GM21390 (cell line): Measurements from ENCODE around the gene KLRB1.
A peak's percentile ranks its signal among the peaks of the same experiment; 100 is the strongest.
"Not testable (repeated sequence)": the region's sequence is repeated elsewhere in the genome, so short reads cannot be mapped to it uniquely, and the experiment has no call there.

Experiments used
- ATAC-seq: cut with Tn5 transposase; IDR thresholded peaks from one replicate; pipeline ENCODE4 v1.9.1; 2021; ENCODE audit not compliant: unreplicated experiment

Gene KLRB1

DNA sequence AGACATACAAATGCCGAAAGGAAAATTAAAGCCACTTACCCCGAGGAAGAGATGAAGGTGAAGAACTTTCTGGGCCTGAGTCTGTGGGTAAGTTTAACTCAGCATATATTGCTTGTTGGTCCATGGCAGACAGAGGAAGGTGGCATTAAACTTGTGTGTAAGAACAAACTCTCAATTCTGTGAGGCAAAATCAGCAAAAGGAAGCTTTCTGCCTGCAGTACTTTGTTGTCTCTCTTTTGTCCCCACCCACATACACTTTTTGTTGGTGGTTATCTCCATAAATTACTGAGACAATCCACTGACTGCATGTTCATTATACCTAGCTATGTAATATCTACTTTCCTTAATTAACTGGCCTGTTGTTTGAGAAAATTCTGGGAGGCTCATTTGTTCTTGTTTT lies at the start of gene KLRB1:
KLRB1 (minus strand) TSS at position 201 of the 400 bp plus-strand sequence; CDS start at position 124, 77 bp downstream.
- ATAC-seq, result no peak

DNA sequence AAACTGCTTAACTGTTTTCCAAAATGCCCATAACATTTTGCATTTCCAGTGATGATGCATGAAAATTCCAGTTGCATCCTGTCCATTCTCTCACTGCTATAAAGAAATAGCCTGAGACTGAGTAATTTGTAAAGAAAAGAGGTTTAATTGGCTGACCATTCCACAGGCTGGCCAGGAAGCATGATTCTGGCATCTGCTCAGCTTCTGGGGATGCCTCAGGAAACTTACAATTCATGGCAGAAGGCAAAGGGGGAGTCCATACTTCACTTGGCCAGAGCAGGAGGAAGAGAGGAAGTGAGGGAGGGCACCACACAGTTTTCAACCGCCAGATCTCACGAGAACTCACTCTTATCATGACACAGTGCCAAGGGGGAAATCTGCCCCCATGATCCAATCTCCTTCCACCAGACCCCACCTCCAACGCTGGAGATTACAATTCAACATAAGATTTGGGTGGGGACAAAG lies 43.6 kb upstream of the KLRB1 start:
- no peak for ATAC-seq

DNA sequence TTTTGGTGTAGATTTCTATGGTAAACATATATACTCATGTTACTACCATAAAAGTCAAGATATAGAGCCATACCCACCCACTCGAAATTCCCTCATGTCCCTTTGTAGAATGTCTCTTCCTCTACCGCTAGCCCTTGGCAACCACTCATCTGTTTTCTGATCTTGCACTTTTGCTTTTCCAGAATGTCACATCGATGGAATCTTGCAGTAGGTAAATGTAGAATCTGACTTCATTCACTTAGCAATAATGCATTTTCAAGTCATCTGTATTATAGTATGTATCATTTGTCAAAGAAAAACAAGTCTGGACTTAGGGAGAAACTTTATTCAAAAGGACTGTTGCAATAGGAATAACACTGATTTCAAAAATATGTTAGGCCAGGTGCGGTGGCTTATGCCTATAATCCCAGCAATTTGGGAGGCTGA lies 42.4 kb upstream of the KLRB1 start:
- no peak for ATAC-seq

- ATAC-seq, result no peak
These were observed 41.8 kb upstream of the KLRB1 start for GRCh38 chr12:9649532-9649940.

DNA sequence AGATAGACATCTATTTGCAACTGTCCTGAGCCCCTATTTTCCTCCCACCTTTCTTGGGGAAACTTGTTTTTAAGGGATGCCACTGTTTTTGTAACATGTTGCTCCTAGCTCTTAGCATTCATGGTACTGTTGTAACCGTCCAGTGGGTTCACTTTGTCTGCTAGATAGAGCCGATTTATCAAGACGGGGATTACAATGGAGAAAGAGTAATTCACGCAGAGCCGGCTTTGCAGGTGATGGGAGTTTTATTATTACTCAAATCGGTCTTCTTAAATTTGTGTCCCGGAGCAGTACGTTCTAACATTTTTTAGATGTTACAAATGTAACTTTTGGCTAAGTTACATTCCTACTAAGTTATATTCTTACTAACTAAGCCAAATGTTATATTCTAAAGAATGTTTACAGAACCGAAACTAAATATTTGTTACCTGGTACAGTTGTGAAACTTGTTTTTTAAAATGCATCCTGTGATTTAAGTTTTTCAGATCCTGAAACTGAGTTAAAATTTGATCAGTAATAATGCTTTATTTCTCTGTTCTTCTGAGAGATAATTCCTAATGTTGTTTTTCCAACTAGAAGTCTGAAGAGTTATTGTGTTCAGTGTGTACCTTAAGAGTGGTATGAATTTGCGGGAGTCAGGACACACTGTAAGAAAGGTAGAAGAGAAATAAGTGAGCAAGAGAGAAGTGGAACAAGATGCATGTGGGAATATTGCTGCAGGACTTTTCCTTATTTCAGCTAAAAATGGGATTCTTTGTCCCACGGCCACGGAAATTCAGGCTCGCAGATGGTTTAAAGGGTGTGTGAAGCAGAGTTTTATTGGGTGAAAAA lies 41.2 kb upstream of the KLRB1 start:
- no peak for ATAC-seq

- ATAC-seq, result peak; percentile 70
These were observed 40.3 kb upstream of the KLRB1 start for GRCh38 chr12:9647825-9648700.

DNA sequence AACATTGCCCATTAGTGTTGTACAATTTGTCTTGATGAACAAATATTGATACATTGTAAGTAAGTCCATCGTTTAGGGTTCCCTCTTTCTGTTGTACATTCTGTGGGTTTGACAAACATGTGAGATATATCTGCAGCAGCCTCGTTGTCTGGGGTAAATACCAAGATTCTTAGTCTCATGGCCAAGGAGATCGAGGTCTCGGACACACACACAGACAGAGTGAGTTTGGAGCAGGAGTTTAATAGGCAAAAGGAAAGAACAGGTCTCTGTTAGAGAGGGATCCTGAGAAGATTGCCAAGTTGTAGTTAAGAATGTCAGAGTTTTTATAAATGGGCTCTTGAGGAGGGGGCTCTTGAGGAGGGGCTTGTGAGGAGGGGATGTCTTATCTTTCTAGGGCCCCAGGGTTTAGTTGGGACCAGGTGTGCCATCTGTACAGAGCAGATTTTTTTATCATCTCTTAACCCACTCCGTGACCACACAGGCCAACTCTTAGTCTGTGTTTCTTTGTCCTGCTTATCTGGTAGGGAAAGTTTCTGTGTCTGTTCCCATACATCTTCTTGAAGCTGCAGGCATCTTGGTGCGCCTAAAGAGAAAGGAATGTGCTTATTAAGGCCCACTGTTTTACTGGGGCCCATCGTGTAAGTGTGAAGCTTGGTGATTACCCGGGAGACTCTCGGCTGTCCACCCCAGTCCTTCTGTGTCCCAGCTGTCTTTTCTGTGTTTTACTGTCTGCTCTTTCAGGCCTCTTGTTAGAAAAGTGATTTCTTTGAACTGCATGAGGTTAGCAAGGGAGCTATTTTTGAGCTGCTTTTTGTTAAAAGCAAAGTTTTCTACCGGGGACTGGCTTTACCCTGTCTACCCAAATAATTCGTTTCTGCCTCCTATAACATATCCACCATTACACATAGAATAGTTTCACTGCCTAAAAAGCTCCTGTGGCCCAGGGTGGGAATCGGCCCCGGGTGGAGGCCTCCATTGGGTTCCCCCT lies 39.4 kb upstream of the KLRB1 start:
- no peak for ATAC-seq

DNA sequence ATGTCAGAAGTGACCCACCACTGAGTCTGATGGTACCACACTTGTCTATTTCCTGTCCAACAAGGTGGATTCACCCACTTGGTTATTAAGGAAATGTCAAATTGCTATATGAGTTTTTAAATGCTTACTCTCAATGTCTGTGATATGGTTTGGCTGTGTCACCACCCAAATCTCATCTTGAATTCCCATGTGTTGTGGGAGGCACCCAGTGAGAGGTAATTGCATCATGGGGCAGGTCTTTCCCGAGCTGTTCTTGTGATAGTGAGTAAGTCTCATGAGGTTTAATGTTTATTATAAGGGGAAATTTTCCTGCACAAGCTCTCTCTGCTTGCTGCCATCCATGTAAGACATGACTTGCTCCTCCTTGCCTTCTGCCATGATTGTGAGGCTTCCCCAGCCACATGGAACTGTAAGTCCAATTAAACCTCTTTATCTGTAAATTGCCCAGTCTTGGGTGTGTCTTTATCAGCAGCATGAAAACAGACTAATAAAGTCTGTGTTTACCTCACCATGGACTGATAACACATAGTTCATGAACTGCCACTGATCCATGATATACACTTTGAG lies 37.4 kb upstream of the KLRB1 start:
- ATAC-seq, result not testable (repeated sequence)

GRCh38 chr12:9643266-9643660 lies 35.5 kb upstream of the KLRB1 start:
- no peak for ATAC-seq

- ATAC-seq, result no peak
These were observed 35.0 kb upstream of the KLRB1 start for GRCh38 chr12:9642606-9643265.

GRCh38 chr12:9640024-9640423 lies 32.3 kb upstream of the KLRB1 start:
- ATAC-seq, result no peak

- ATAC-seq, result no peak
These were observed 29.1 kb upstream of the KLRB1 start for GRCh38 chr12:9636851-9637206.

- no peak for ATAC-seq
These were observed 28.6 kb upstream of the KLRB1 start for GRCh38 chr12:9636150-9636850.

- ATAC-seq, result no peak
These were observed 27.4 kb upstream of the KLRB1 start for GRCh38 chr12:9634969-9635754.

DNA sequence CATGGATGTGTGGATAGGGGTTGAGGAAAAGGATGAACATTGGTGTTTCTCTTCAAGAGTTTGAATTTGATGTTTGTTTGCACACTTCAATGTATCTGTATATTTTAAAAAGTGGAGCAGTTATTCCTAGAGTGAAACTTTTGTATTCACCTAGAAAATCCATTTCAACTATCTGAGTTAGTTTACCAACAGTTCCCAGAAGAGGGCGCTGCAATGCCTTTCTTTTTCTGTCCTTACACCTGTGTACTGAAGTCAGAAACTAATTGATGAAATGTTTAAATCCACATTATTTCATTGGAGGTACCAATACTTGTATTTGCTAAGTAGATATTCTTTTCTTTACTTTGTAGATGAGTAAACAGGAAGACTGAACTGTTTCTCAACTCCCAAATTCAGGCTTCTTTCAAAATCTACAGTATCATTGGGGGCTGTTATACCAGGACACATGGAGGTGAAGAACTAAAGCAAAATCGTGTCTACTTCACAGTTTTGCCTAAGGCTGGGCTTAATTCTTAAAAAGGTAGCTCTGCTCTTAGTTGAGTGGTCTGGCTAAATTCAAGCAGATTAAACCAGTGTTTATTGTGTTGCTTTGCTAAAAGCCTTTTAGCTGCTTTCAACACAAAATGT lies 26.6 kb upstream of the KLRB1 start:
- ATAC-seq, result no peak

- ATAC-seq, result no peak
These were observed 25.1 kb upstream of the KLRB1 start for GRCh38 chr12:9632766-9633165.

- no peak for ATAC-seq
These were observed 19.1 kb upstream of the KLRB1 start for GRCh38 chr12:9626821-9627220.

DNA sequence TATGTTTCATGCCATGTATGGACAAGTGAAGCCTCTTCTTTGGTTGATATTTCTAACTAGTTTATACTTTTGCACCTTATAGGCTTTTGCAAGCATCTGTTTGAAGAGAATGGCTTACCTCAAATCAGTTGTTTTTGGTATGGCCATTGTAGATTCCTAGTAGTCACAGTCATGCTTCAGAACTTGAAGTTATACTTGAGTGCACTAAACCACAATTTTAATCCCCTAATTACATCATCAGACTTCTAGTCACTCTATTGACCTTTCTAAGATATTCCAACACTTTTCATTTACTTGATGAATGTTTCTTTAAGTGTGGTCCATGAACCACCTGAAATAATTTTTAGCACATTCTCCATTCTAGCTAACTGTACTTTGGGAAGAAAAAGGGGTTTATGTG lies 18.6 kb upstream of the KLRB1 start:
- no peak for ATAC-seq
